Stimulated activated memory B cell treated with anti-CD40 and anti-IgM and Interleukin-4, amounts not matched to agents 10 μg/mL and 1 μg/mL and 100 μg/mL, for 72 hours (primary cell): Measurements from ENCODE around the gene POLR2A.

Experiments used
- ATAC-seq: fragments of 150-1000 bp; cut with Tn5 transposase; 2 replicates; pipeline ENCODE4 v1.10.0; 2021
- H3K27ac Mint-ChIP-seq: one replicate; pipeline ENCODE4 v1.8.0; 2022; ENCODE audit warnings: mild to moderate bottlenecking, mixed read lengths
- H3K27me3 Mint-ChIP-seq: one replicate; pipeline ENCODE4 v1.8.0; 2022; ENCODE audit warnings: mixed read lengths
- H3K36me3 Mint-ChIP-seq: one replicate; pipeline ENCODE4 v1.8.0; 2022; ENCODE audit warnings: mixed read lengths
- H3K4me1 Mint-ChIP-seq: one replicate; pipeline ENCODE4 v1.8.0; 2022; ENCODE audit warnings: mixed read lengths
- H3K4me3 Mint-ChIP-seq: one replicate; pipeline ENCODE4 v1.8.0; 2022; ENCODE audit warnings: mild to moderate bottlenecking, moderate library complexity, mixed read lengths
- H3K9me3 Mint-ChIP-seq: one replicate; pipeline ENCODE4 v1.8.0; 2022; ENCODE audit warnings: mixed read lengths

POLR2A gene

GRCh38 chr17:7502171-7502847 is 18.1 kb downstream of the POLR2A start:
- Mint-ChIP-seq H3K36me3 (peaks cover 70% of the 10 kb centered on the region), H3K27ac (no peak overlapping the region), H3K27me3 (no peaks in the 10 kb centered on the region), H3K4me1 (no peaks in the 10 kb centered on the region), H3K4me3 (no peak overlapping the region), H3K9me3 (no peaks in the 10 kb centered on the region)
- no peak for ATAC-seq

GRCh38 chr17:7502987-7503386 is 18.8 kb downstream of the POLR2A start:
- H3K4me1 Mint-ChIP-seq: no peaks in the 10 kb centered on the region
- no peak for ATAC-seq
- H3K27ac Mint-ChIP-seq: peak overlapping the region; percentile 50
- H3K36me3 Mint-ChIP-seq: peaks cover 69% of the 10 kb centered on the region
- no peak overlapping the region for H3K4me3 Mint-ChIP-seq
- no peaks in the 10 kb centered on the region for H3K9me3 Mint-ChIP-seq
- no peaks in the 10 kb centered on the region for H3K27me3 Mint-ChIP-seq

- H3K36me3 Mint-ChIP-seq: peaks cover 75% of the 10 kb centered on the region
- no peaks in the 10 kb centered on the region for H3K4me1 Mint-ChIP-seq
- no peaks in the 10 kb centered on the region for H3K9me3 Mint-ChIP-seq
- H3K4me3 Mint-ChIP-seq: no peak overlapping the region
- peak overlapping the region; percentile 50 for H3K27ac Mint-ChIP-seq
- no peaks in the 10 kb centered on the region for H3K27me3 Mint-ChIP-seq
- no peak for ATAC-seq
Observed at GRCh38 chr17:7503521-7503920, 19.4 kb downstream of the POLR2A start.

- no peak overlapping the region for H3K4me3 Mint-ChIP-seq
- no peaks in the 10 kb centered on the region for H3K27me3 Mint-ChIP-seq
- no peaks in the 10 kb centered on the region for H3K9me3 Mint-ChIP-seq
- no peaks in the 10 kb centered on the region for H3K4me1 Mint-ChIP-seq
- H3K36me3 Mint-ChIP-seq: peaks cover 78% of the 10 kb centered on the region
- ATAC-seq: no peak
- H3K27ac Mint-ChIP-seq: no peak overlapping the region
Observed at GRCh38 chr17:7508145-7508544, 24.0 kb downstream of the POLR2A start.

GRCh38 chr17:7508846-7509245 is 24.7 kb downstream of the POLR2A start:
- no peaks in the 10 kb centered on the region for H3K27me3 Mint-ChIP-seq
- H3K9me3 Mint-ChIP-seq: no peaks in the 10 kb centered on the region
- peaks cover 78% of the 10 kb centered on the region for H3K36me3 Mint-ChIP-seq

GRCh38 chr17:7509937-7510336 is 25.8 kb downstream of the POLR2A start:
- no peaks in the 10 kb centered on the region for H3K4me1 Mint-ChIP-seq
- H3K27me3 Mint-ChIP-seq: no peaks in the 10 kb centered on the region
- H3K36me3 Mint-ChIP-seq: peaks cover 74% of the 10 kb centered on the region
- H3K4me3 Mint-ChIP-seq: no peak overlapping the region
- no peak for ATAC-seq
- no peaks in the 10 kb centered on the region for H3K9me3 Mint-ChIP-seq
- no peak overlapping the region for H3K27ac Mint-ChIP-seq

More at GRCh38 chr17:7508846-7509245, 24.7 kb downstream of the POLR2A start:
- Mint-ChIP-seq H3K4me3 (no peak overlapping the region), H3K4me1 (no peaks in the 10 kb centered on the region), H3K27ac (no peak overlapping the region)
- ATAC-seq: no peak

- Mint-ChIP-seq H3K27me3 (no peaks in the 10 kb centered on the region), H3K36me3 (peaks cover 67% of the 10 kb centered on the region), H3K27ac (no peak overlapping the region), H3K4me3 (no peak overlapping the region), H3K9me3 (no peaks in the 10 kb centered on the region), H3K4me1 (no peaks in the 10 kb centered on the region)
- ATAC-seq: no peak
Observed at GRCh38 chr17:7511108-7511507, 26.9 kb downstream of the POLR2A start.

- no peak overlapping the region for H3K27ac Mint-ChIP-seq
- H3K27me3 Mint-ChIP-seq: no peaks in the 10 kb centered on the region
- no peak for ATAC-seq
- H3K36me3 Mint-ChIP-seq: peaks cover 58% of the 10 kb centered on the region
- no peaks in the 10 kb centered on the region for H3K9me3 Mint-ChIP-seq
- no peaks in the 10 kb centered on the region for H3K4me1 Mint-ChIP-seq
- H3K4me3 Mint-ChIP-seq: no peak overlapping the region
Observed at GRCh38 chr17:7512105-7512504, 27.9 kb downstream of the POLR2A start.

GRCh38 chr17:7512824-7513540 is 28.8 kb downstream of the POLR2A start:
- Mint-ChIP-seq H3K27me3 (no peaks in the 10 kb centered on the region), H3K36me3 (peaks cover 55% of the 10 kb centered on the region), H3K4me1 (no peaks in the 10 kb centered on the region), H3K4me3 (no peak overlapping the region), H3K27ac (no peak overlapping the region), H3K9me3 (no peaks in the 10 kb centered on the region)
- ATAC-seq: no peak

- Mint-ChIP-seq H3K27ac (peak overlapping the region; percentile 0), H3K9me3 (no peaks in the 10 kb centered on the region), H3K36me3 (peaks cover 46% of the 10 kb centered on the region), H3K4me3 (no peak overlapping the region), H3K27me3 (no peaks in the 10 kb centered on the region), H3K4me1 (no peaks in the 10 kb centered on the region)
- no peak for ATAC-seq
Observed at GRCh38 chr17:7513850-7514419, 29.8 kb downstream of the POLR2A start.

- no peaks in the 10 kb centered on the region for H3K9me3 Mint-ChIP-seq
- H3K27me3 Mint-ChIP-seq: no peaks in the 10 kb centered on the region
- H3K4me1 Mint-ChIP-seq: no peaks in the 10 kb centered on the region
- no peak overlapping the region for H3K4me3 Mint-ChIP-seq
- H3K27ac Mint-ChIP-seq: no peak overlapping the region
- ATAC-seq: no peak
- peaks cover 32% of the 10 kb centered on the region for H3K36me3 Mint-ChIP-seq
Observed at GRCh38 chr17:7515911-7516610, 31.9 kb downstream of the POLR2A start.

- no peaks in the 10 kb centered on the region for H3K27me3 Mint-ChIP-seq
- peaks cover 5% of the 10 kb centered on the region for H3K4me1 Mint-ChIP-seq
- peaks cover 3% of the 10 kb centered on the region for H3K9me3 Mint-ChIP-seq
- no peak overlapping the region for H3K4me3 Mint-ChIP-seq
- no peaks in the 10 kb centered on the region for H3K36me3 Mint-ChIP-seq
- ATAC-seq: no peak
- no peak overlapping the region for H3K27ac Mint-ChIP-seq
Observed at GRCh38 chr17:7523033-7523432, 38.9 kb downstream of the POLR2A start.

GRCh38 chr17:7528842-7529241 is 44.7 kb downstream of the POLR2A start:
- H3K4me1 Mint-ChIP-seq: no peaks in the 10 kb centered on the region
- no peaks in the 10 kb centered on the region for H3K27me3 Mint-ChIP-seq
- no peak for ATAC-seq
- peaks cover 6% of the 10 kb centered on the region for H3K36me3 Mint-ChIP-seq
- no peak overlapping the region for H3K27ac Mint-ChIP-seq
- H3K9me3 Mint-ChIP-seq: peaks cover 8% of the 10 kb centered on the region
- no peak overlapping the region for H3K4me3 Mint-ChIP-seq

GRCh38 chr17:7530023-7530900 is 46.1 kb downstream of the POLR2A start:
- Mint-ChIP-seq H3K9me3 (peaks cover 8% of the 10 kb centered on the region), H3K4me1 (no peaks in the 10 kb centered on the region)

GRCh38 chr17:7538050-7538449 is 53.9 kb downstream of the POLR2A start:
- no peak for ATAC-seq
- Mint-ChIP-seq H3K4me1 (no peaks in the 10 kb centered on the region), H3K27ac (no peak overlapping the region), H3K27me3 (no peaks in the 10 kb centered on the region), H3K9me3 (no peaks in the 10 kb centered on the region), H3K36me3 (no peaks in the 10 kb centered on the region), H3K4me3 (no peak overlapping the region)

More at GRCh38 chr17:7530023-7530900, 46.1 kb downstream of the POLR2A start:
- Mint-ChIP-seq H3K27me3 (no peaks in the 10 kb centered on the region), H3K27ac (no peak overlapping the region), H3K36me3 (peaks cover 6% of the 10 kb centered on the region), H3K4me3 (no peak overlapping the region)
- no peak for ATAC-seq
